Naive thymus-derived CD4-positive, alpha-beta T cell (primary cell): ENCODE data around the gene SV2C. TPM values are rescaled to one million over a fixed set of nuclear protein-coding genes. Genes with fewer than 3 reads are reported as not detected.

Experiments
- ATAC-seq: fragments of 150-1000 bp; cut with Tn5 transposase; 2 replicates; pipeline ENCODE4 v1.10.0; 2021; ENCODE audit warnings: mild to moderate bottlenecking, moderate library complexity
- CTCF ChIA-PET: fragments of 350-600 bp; sonication (Branson Sonifier 250); formaldehyde crosslinking; loops from one replicate; lab custom pipeline; 2021; ENCODE audit warnings: antibody characterized with exemption; lab: Charles Lee
- POLR2A ChIA-PET: fragments of 350-600 bp; sonication (Branson Sonifier 250); formaldehyde crosslinking; loops from one replicate; lab custom pipeline; 2021; ENCODE audit warnings: antibody characterized with exemption, inconsistent platforms; lab: Charles Lee
- DNase-seq, 9 donors: peaks; one replicate each; pipeline versions ENCODE4 v3.0.0 to v3.0.0-alpha.2; 2020 to 2022; ENCODE audit warnings: mixed read lengths in 1 of 9
- H3K27ac ChIP-seq: one replicate; pipeline ENCODE4 v1.7.0; 2013; ENCODE audit warnings: mild to moderate bottlenecking, low read depth, low read length, moderate library complexity
- H3K27me3 ChIP-seq, 2 donors: one replicate each; pipeline ENCODE4 v1.7.0; 2013; ENCODE audit warnings: low read length in 2 of 2, mild to moderate bottlenecking in 2 of 2, moderate library complexity in 2 of 2; ENCODE audit not compliant: control insufficient read depth in 2 of 2, insufficient read depth in 2 of 2
- H3K36me3 ChIP-seq, 3 experiments: 1 replicate in 2 of 3; 2 replicates in 1 of 3; pipeline ENCODE4 v1.7.0; 2013; ENCODE audit warnings: low read length in 3 of 3, mild to moderate bottlenecking in 3 of 3, moderate library complexity in 1 of 3; ENCODE audit not compliant: insufficient read depth in 3 of 3, control insufficient read depth in 2 of 3
- H3K4me1 ChIP-seq, 2 donors: one replicate each; pipeline ENCODE4 v1.7.0; 2013; ENCODE audit warnings: low read length in 2 of 2, mild to moderate bottlenecking in 2 of 2, moderate library complexity in 1 of 2; ENCODE audit not compliant: control insufficient read depth in 2 of 2, insufficient read depth in 2 of 2
- H3K4me3 ChIP-seq: 2 replicates; pipeline ENCODE4 v1.7.0; 2013; ENCODE audit warnings: mild to moderate bottlenecking, low read length
- H3K9me3 ChIP-seq, 3 experiments: 1 replicate in 2 of 3; 2 replicates in 1 of 3; pipeline ENCODE4 v1.7.0; 2013; ENCODE audit warnings: low read length in 3 of 3; ENCODE audit not compliant: control insufficient read depth in 2 of 3
- H3K27ac Mint-ChIP-seq, 9 donors: one replicate each; pipeline ENCODE4 v1.8.0; 2020 to 2022; ENCODE audit warnings: mixed read lengths in 9 of 9, mild to moderate bottlenecking in 8 of 9, moderate library complexity in 5 of 9, inconsistent platforms in 2 of 9
- H3K27me3 Mint-ChIP-seq, 5 donors: one replicate each; pipeline ENCODE4 v1.8.0; 2021 to 2022; ENCODE audit warnings: mixed read lengths in 5 of 5, mild to moderate bottlenecking in 1 of 5
- H3K36me3 Mint-ChIP-seq, 5 donors: one replicate each; pipeline ENCODE4 v1.8.0; 2020 to 2022; ENCODE audit warnings: mixed read lengths in 5 of 5, mild to moderate bottlenecking in 3 of 5, inconsistent platforms in 1 of 5
- H3K4me1 Mint-ChIP-seq, 7 donors: one replicate each; pipeline ENCODE4 v1.8.0; 2020 to 2022; ENCODE audit warnings: mixed read lengths in 7 of 7, mild to moderate bottlenecking in 3 of 7, inconsistent platforms in 1 of 7
- H3K4me3 Mint-ChIP-seq, 10 donors: one replicate each; pipeline ENCODE4 v1.8.0; 2020 to 2022; ENCODE audit warnings: mild to moderate bottlenecking in 10 of 10, mixed read lengths in 10 of 10, moderate library complexity in 6 of 10, inconsistent platforms in 2 of 10
- H3K9me3 Mint-ChIP-seq, 11 donors: one replicate each; pipeline ENCODE4 v1.8.0; 2020 to 2022; ENCODE audit warnings: mixed read lengths in 11 of 11, mild to moderate bottlenecking in 4 of 11, inconsistent platforms in 1 of 11, moderate library complexity in 1 of 11
- intact Hi-C, 2 donors: fragments of 100-400 bp; cut with micrococcal nuclease; formaldehyde crosslinking; loops; one replicate each; pipeline ENCODE4 v1.15.1; 2023
- polyA plus RNA-seq, 2 donors: library from polyadenylated mRNA; unstranded; fragments of 300-500 nt; fragmentation: Illumina TruSeq; gene quantifications; one replicate each; pipeline ENCODE4 v1.2.3, GENCODE V29; 2021
- total RNA-seq, 6 experiments: library from RNA in 5 of 6; stranded (reverse) in 5 of 6; gene quantifications; 1 replicate in 5 of 6; 2 replicates in 1 of 6; pipeline ENCODE4 v1.2.3 and lab custom pipeline; 2021 to 2026

Gene SV2C
- total and polyA plus RNA-seq, 7 experiments from 2014 or later: not detected

GRCh38 chr5:76166886-76167576, 83.8 kb downstream of the SV2C start:
- intact Hi-C loops: no loop called here
- no peaks in the 10 kb centered on the region for H3K27me3 ChIP-seq
- H3K36me3 ChIP-seq: no peaks in the 10 kb centered on the region
- H3K36me3 Mint-ChIP-seq: peaks cover 0 to 3% (median 0%) of the 10 kb centered on the region in 5 donors
- ChIA-PET CTCF (interaction anchor here (2.3 kb wide), 1 partner anchor 8 kb away, joined by 11 read pairs; no protein-coding TSS in a partner anchor), POLR2A (no interaction called here)
- H3K4me1 ChIP-seq: no peaks in the 10 kb centered on the region
- no peaks in the 10 kb centered on the region for H3K4me1 Mint-ChIP-seq
- no peak for ATAC-seq
- peaks cover 0 to 10% (median 4%) of the 10 kb centered on the region in 11 donors for H3K9me3 Mint-ChIP-seq
- DNase-seq: no peak
- H3K9me3 ChIP-seq: no peaks in the 10 kb centered on the region
- no peak overlapping the region for H3K4me3 Mint-ChIP-seq
- peaks cover 14 to 39% (median 19%) of the 10 kb centered on the region in 5 donors for H3K27me3 Mint-ChIP-seq
- no peak overlapping the region for H3K27ac ChIP-seq
- no peak overlapping the region for H3K27ac Mint-ChIP-seq
- no peak overlapping the region for H3K4me3 ChIP-seq

DNA sequence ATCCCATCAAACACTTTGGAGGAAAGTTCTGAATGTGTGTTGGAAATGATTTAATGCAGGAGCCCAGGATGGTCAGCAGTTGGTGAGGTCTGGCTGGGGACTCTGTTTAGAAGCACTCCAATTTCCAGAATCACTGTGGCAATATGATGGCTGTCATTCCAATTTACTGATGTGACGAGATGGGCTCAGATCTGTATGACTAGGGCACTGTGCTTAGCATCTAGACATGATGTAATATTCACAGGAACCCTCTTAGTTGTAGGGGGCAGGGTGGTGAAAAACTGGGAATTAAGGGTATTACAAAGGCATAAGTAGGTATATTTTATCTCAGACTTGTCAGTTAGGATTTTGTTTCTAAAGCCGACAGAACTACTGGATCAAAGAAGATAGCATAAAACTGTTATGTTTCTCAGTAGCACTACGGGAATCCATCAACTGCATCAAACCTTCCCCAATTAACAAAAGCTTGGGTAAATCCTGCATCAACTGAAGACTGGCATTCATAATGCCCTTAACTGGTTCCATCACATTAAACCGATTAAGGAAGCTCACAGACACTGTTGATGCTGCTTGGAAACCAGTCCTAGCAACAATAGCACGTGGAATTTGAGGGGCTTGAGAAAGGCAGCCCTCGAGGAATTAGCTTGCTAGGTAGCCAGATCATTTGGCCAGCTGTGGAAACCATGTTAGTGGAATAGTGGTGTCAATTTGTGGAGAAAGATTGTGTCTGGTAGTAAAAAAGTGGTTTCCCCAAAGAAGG, 86.1 kb downstream of the SV2C start:
- ATAC-seq (no peak), DNase-seq (no peak)
- H3K36me3 Mint-ChIP-seq: peaks cover 0 to 3% (median 0%) of the 10 kb centered on the region in 5 donors
- H3K4me1 Mint-ChIP-seq: no peaks in the 10 kb centered on the region
- peaks cover 14 to 35% (median 19%) of the 10 kb centered on the region in 5 donors for H3K27me3 Mint-ChIP-seq
- H3K9me3 ChIP-seq: no peaks in the 10 kb centered on the region
- no peak overlapping the region for H3K27ac ChIP-seq
- no peaks in the 10 kb centered on the region for H3K4me1 ChIP-seq
- no peak overlapping the region for H3K27ac Mint-ChIP-seq
- intact Hi-C loops: no loop called here
- ChIA-PET CTCF (no interaction called here), POLR2A (no interaction called here)
- H3K9me3 Mint-ChIP-seq: peaks cover 0 to 10% (median 4%) of the 10 kb centered on the region in 11 donors
- no peak overlapping the region for H3K4me3 Mint-ChIP-seq
- H3K27me3 ChIP-seq: no peaks in the 10 kb centered on the region
- no peaks in the 10 kb centered on the region for H3K36me3 ChIP-seq
- no peak overlapping the region for H3K4me3 ChIP-seq

- Mint-ChIP-seq H3K27ac (no peak overlapping the region), H3K4me3 (no peak overlapping the region), H3K9me3 (no peaks in the 10 kb centered on the region), H3K36me3 (no peaks in the 10 kb centered on the region), H3K4me1 (peaks cover 15 to 20% (median 17%) of the 10 kb centered on the region in 7 donors), H3K27me3 (peaks cover 0 to 9% (median 1%) of the 10 kb centered on the region in 5 donors)
- no peaks in the 10 kb centered on the region for H3K27me3 ChIP-seq
- ChIA-PET POLR2A (no interaction called here), CTCF (interaction anchor here (1.6 to 2.4 kb wide), 2 partner anchors 7 to 10 kb away, joined by 9 to 11 read pairs; no protein-coding TSS in a partner anchor)
- no peaks in the 10 kb centered on the region for H3K36me3 ChIP-seq
- DNase-seq: no peak
- peaks cover 4 to 16% of the 10 kb centered on the region in 2 donors for H3K4me1 ChIP-seq
- peak; percentile 47 for ATAC-seq
- H3K4me3 ChIP-seq: no peak overlapping the region
- H3K27ac ChIP-seq: no peak overlapping the region
- H3K9me3 ChIP-seq: no peaks in the 10 kb centered on the region
- intact Hi-C loops: loop anchor here (2.0 to 10.0 kb wide), 4 partner anchors 83 to 1119 kb away; partner anchors contain the start of gene GCNT4 (in 1 of the 2)
Observed at GRCh38 chr5:76174101-76174500, 90.9 kb downstream of the SV2C start.

DNA sequence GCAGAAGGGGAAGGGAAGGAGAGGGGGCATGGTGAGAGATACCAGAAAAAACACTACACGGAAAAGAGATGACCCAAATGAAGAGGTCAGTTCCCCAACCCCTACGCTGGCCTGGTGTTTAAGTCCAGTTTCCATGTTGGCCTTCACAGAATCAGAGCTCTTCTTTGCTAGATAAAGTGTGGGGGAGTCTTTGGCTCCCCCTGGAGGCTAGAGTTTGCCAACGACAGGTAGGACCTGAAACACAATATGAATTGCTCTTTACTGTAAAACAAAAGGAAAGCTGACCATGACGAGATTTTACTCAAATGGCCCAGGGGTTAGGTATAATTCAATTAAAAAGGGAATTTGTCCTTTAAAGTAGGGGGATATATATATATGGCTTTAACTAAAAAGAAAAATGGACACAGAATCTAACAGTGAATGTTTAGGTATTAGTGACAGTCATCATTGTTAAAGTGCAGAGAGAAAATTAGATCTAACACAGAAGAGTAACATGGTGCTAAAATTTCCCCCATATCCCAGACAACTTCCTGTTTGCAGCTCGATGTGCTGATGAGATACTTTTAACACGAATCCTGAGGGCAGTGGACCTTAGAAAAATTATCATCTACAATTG, 92.0 kb downstream of the SV2C start:
- peak overlapping the region in 7 of 10 donors; percentile 30 to 70 (median 52) for H3K4me3 Mint-ChIP-seq
- no peak overlapping the region for H3K27ac Mint-ChIP-seq
- H3K9me3 ChIP-seq: no peaks in the 10 kb centered on the region
- peaks cover 0 to 6% (median 0%) of the 10 kb centered on the region in 5 donors for H3K27me3 Mint-ChIP-seq
- peak; percentile 75 for ATAC-seq
- no peaks in the 10 kb centered on the region for H3K36me3 Mint-ChIP-seq
- no peak overlapping the region for H3K4me3 ChIP-seq
- POLR2A ChIA-PET: no interaction called here
- intact Hi-C loops: loop anchor here (2.0 to 10.0 kb wide), 4 partner anchors 82 to 1120 kb away; partner anchors contain the start of gene GCNT4 (in 1 of the 2)
- H3K36me3 ChIP-seq: no peaks in the 10 kb centered on the region
- CTCF ChIA-PET: interaction anchor here (0.6 to 2.4 kb wide), 6 partner anchors 8 to 1632 kb away, joined by 3 to 11 read pairs (median 4); no protein-coding TSS in a partner anchor
- no peaks in the 10 kb centered on the region for H3K9me3 Mint-ChIP-seq
- H3K4me1 Mint-ChIP-seq: peaks cover 15 to 20% (median 17%) of the 10 kb centered on the region in 7 donors
- H3K4me1 ChIP-seq: peaks cover 4 to 16% of the 10 kb centered on the region in 2 donors
- peak in 7 of 9 donors; percentile 12 to 34 (median 26) for DNase-seq
- H3K27ac ChIP-seq: no peak overlapping the region
- H3K27me3 ChIP-seq: no peaks in the 10 kb centered on the region

DNA sequence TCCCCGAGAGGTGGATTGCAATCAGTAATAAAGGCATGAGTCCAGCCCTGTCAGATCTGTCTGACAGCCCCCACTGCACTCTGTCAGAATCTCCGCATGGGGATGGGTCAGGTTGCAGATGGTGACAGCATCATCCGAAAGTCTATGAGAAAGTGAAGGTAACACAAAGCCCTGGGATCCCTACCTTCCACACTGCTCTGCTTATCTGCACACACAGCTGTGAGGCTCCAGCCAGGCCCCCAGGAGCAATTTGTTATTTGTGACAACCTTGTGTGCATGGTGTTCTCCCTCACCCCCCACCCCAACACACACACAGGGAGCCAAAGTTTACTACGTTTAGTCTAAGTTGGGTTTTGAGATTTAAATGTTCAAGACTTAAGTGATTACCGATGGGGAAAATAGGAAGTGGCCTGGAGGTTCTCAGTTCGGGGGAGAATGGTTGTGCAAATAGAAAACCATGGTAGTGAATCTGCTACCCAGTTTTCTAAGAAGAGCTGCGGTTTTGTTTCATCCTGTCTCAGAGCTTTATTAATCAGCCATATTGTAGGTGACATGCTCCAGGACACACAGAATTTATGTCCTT, 92.7 kb downstream of the SV2C start:
- intact Hi-C loops: loop anchor here (2.0 to 10.0 kb wide), 4 partner anchors 81 to 1121 kb away; partner anchors contain the start of gene GCNT4 (in 1 of the 2)
- CTCF ChIA-PET: interaction anchor here (0.6 to 2.4 kb wide), 5 partner anchors 9 to 1631 kb away, joined by 3 to 11 read pairs (median 4); no protein-coding TSS in a partner anchor

DNA sequence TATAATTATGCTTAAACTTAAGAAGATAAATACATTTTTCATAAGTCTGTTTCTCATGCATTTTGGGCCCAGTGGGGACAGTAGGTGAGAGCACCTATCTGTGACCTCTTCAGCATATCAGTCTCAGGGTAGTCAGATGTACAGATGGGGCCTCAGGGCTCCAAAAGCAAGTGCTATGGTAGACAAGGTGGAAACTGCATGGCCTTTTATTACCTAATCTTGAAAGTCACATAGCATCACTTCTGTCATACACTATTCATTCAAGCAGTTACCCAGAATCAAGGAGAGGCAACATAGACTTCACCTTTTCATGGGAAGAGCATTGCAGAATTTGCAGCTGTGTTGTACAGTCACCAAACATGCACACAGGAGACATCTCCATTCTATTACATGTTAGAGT, 94.8 kb downstream of the SV2C start:
- DNase-seq: no peak
- no peak for ATAC-seq
- Histone ChIP-seq H3K27me3 (no peaks in the 10 kb centered on the region), H3K4me3 (no peak overlapping the region), H3K36me3 (no peaks in the 10 kb centered on the region), H3K4me1 (peaks cover 4 to 25% of the 10 kb centered on the region in 2 donors), H3K9me3 (no peaks in the 10 kb centered on the region), H3K27ac (no peak overlapping the region)
- Mint-ChIP-seq H3K27me3 (peaks cover 0 to 6% (median 0%) of the 10 kb centered on the region in 5 donors), H3K9me3 (peaks cover 0 to 2% (median 0%) of the 10 kb centered on the region in 11 donors), H3K4me3 (no peak overlapping the region), H3K36me3 (peaks cover 0 to 2% (median 0%) of the 10 kb centered on the region in 5 donors), H3K27ac (no peak overlapping the region), H3K4me1 (peaks cover 15 to 20% (median 17%) of the 10 kb centered on the region in 7 donors)
- CTCF ChIA-PET: no interaction called here
- POLR2A ChIA-PET: no interaction called here
- intact Hi-C loops: loop anchor here in 1 of 2 donors (10.0 kb wide), 1 partner anchor 1123 kb away; the partner anchor contains the start of gene GCNT4

More for the DNA sequence above, 92.7 kb downstream of the SV2C start:
- no peaks in the 10 kb centered on the region for H3K36me3 ChIP-seq
- peaks cover 0 to 6% (median 0%) of the 10 kb centered on the region in 5 donors for H3K27me3 Mint-ChIP-seq
- H3K9me3 Mint-ChIP-seq: no peaks in the 10 kb centered on the region
- H3K36me3 Mint-ChIP-seq: no peaks in the 10 kb centered on the region
- DNase-seq (no peak), ATAC-seq (peak; percentile 56)
- no peak overlapping the region for H3K27ac ChIP-seq
- peak overlapping the region in 1 of 9 donors; percentile 34 for H3K27ac Mint-ChIP-seq
- H3K4me1 Mint-ChIP-seq: peaks cover 15 to 20% (median 17%) of the 10 kb centered on the region in 7 donors
- POLR2A ChIA-PET: no interaction called here
- H3K4me3 Mint-ChIP-seq: peak overlapping the region in 5 of 10 donors; percentile 30 to 64 (median 37)
- H3K4me3 ChIP-seq: no peak overlapping the region
- H3K27me3 ChIP-seq: no peaks in the 10 kb centered on the region
- H3K9me3 ChIP-seq: no peaks in the 10 kb centered on the region
- H3K4me1 ChIP-seq: peaks cover 4 to 17% of the 10 kb centered on the region in 2 donors
